KMS-11 (cell line): ENCODE results near the gene DNAH10.

Source experiments
- H2AFZ ChIP-seq: fragments of 200-600 bp; sonication (generic); 2 replicates; pipeline ENCODE4 v1.6.1; 2016; ENCODE audit warnings: antibody characterized with exemption, mixed run types, low read depth
- H3K27ac ChIP-seq: fragments of 200-600 bp; sonication (generic); 2 replicates; pipeline ENCODE4 v1.6.1; 2016; ENCODE audit warnings: mild to moderate bottlenecking, mixed run types
- H3K27me3 ChIP-seq: fragments of 200-600 bp; sonication (generic); 2 replicates; pipeline ENCODE4 v1.6.1; 2017; ENCODE audit warnings: mild to moderate bottlenecking, low read depth, mixed run types, moderate library complexity; ENCODE audit not compliant: insufficient read depth
- H3K36me3 ChIP-seq: fragments of 200-600 bp; sonication (generic); 2 replicates; pipeline ENCODE4 v1.6.1; 2017; ENCODE audit warnings: mild to moderate bottlenecking, mixed run types; ENCODE audit not compliant: insufficient read depth
- H3K4me1 ChIP-seq: fragments of 200-600 bp; sonication (generic); 2 replicates; pipeline ENCODE4 v1.6.1; 2016; ENCODE audit warnings: mild to moderate bottlenecking, low read depth, mixed run types; ENCODE audit not compliant: poor library complexity, severe bottlenecking
- H3K4me2 ChIP-seq: fragments of 200-600 bp; sonication (generic); 2 replicates; pipeline ENCODE4 v1.7.0; 2016; ENCODE audit warnings: mild to moderate bottlenecking, mixed run types
- H3K4me3 ChIP-seq: fragments of 200-600 bp; sonication (generic); IDR thresholded peaks from 2 replicates; pipeline ENCODE4 v1.6.1; 2017; ENCODE audit warnings: low read depth, low read length, mixed read lengths; ENCODE audit not compliant: insufficient read depth
- H3K79me2 ChIP-seq: fragments of 200-600 bp; sonication (generic); 2 replicates; pipeline ENCODE4 v1.6.1; 2016; ENCODE audit warnings: low read depth, mixed run types; ENCODE audit not compliant: insufficient read depth
- H3K9ac ChIP-seq: fragments of 200-600 bp; sonication (generic); 2 replicates; pipeline ENCODE4 v1.6.1; 2016; ENCODE audit warnings: mild to moderate bottlenecking, mixed run types
- H4K20me1 ChIP-seq: fragments of 200-600 bp; sonication (generic); 2 replicates; pipeline ENCODE4 v1.6.1; 2016; ENCODE audit warnings: mild to moderate bottlenecking, mixed run types; ENCODE audit not compliant: insufficient read depth
- TF ChIP-seq, protein P1 (sequence below): fragments of 200-600 bp; sonication (generic); conservative IDR thresholded peaks from 2 replicates; pipeline ENCODE4 v1.6.1; 2017; ENCODE audit warnings: low read depth, mild to moderate bottlenecking, antibody characterized with exemption, low read length, moderate library complexity, mixed read lengths

Gene DNAH10

DNA sequence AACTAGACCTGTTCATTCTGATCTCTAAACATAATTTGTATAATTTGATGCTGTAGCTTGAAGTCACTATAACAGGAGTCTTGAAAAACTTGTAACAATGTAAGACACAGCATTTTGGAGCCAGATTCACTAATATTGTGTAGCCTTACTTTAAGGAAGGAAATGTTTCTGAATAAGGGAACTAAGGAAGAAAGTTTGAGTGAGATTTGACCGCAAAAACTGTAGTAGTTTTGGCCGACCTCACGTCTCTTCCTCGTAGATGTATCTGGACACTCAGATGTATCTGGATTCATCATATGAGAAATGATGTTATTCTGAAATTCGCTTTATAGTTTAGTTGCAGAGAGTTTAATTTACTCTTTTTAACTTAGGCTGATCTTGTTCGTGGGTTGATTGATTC, 13.9 kb upstream of the DNAH10 start:
- Histone ChIP-seq H3K4me3 (no peak overlapping the region), H3K27me3 (no peaks in the 10 kb centered on the region), H3K4me2 (no peak overlapping the region), H4K20me1 (no peaks in the 10 kb centered on the region), H3K27ac (no peak overlapping the region), H3K79me2 (no peaks in the 10 kb centered on the region), H3K4me1 (no peaks in the 10 kb centered on the region), H2AFZ (no peak overlapping the region), H3K9ac (no peak overlapping the region), H3K36me3 (no peaks in the 10 kb centered on the region)
- TF ChIP-seq, protein P1, sequence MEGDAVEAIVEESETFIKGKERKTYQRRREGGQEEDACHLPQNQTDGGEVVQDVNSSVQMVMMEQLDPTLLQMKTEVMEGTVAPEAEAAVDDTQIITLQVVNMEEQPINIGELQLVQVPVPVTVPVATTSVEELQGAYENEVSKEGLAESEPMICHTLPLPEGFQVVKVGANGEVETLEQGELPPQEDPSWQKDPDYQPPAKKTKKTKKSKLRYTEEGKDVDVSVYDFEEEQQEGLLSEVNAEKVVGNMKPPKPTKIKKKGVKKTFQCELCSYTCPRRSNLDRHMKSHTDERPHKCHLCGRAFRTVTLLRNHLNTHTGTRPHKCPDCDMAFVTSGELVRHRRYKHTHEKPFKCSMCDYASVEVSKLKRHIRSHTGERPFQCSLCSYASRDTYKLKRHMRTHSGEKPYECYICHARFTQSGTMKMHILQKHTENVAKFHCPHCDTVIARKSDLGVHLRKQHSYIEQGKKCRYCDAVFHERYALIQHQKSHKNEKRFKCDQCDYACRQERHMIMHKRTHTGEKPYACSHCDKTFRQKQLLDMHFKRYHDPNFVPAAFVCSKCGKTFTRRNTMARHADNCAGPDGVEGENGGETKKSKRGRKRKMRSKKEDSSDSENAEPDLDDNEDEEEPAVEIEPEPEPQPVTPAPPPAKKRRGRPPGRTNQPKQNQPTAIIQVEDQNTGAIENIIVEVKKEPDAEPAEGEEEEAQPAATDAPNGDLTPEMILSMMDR, result no peak

GRCh38 chr12:123748661-123749060, 13.4 kb upstream of the DNAH10 start:
- TF ChIP-seq, protein P1, result no peak
- no peaks in the 10 kb centered on the region for H3K27me3 ChIP-seq
- no peaks in the 10 kb centered on the region for H3K4me1 ChIP-seq
- no peaks in the 10 kb centered on the region for H3K36me3 ChIP-seq
- no peak overlapping the region for H3K4me2 ChIP-seq
- no peak overlapping the region for H3K4me3 ChIP-seq
- no peak overlapping the region for H3K9ac ChIP-seq
- no peaks in the 10 kb centered on the region for H3K79me2 ChIP-seq
- H2AFZ ChIP-seq, result no peak overlapping the region
- no peak overlapping the region for H3K27ac ChIP-seq
- no peaks in the 10 kb centered on the region for H4K20me1 ChIP-seq

GRCh38 chr12:123749355-123749754, 12.7 kb upstream of the DNAH10 start:
- Histone ChIP-seq H3K79me2 (no peaks in the 10 kb centered on the region), H3K27me3 (no peaks in the 10 kb centered on the region), H3K4me3 (no peak overlapping the region), H4K20me1 (no peaks in the 10 kb centered on the region), H3K4me2 (no peak overlapping the region), H3K27ac (no peak overlapping the region), H3K4me1 (no peaks in the 10 kb centered on the region), H3K9ac (no peak overlapping the region), H2AFZ (no peak overlapping the region), H3K36me3 (no peaks in the 10 kb centered on the region)
- TF ChIP-seq, protein P1, result no peak

DNA sequence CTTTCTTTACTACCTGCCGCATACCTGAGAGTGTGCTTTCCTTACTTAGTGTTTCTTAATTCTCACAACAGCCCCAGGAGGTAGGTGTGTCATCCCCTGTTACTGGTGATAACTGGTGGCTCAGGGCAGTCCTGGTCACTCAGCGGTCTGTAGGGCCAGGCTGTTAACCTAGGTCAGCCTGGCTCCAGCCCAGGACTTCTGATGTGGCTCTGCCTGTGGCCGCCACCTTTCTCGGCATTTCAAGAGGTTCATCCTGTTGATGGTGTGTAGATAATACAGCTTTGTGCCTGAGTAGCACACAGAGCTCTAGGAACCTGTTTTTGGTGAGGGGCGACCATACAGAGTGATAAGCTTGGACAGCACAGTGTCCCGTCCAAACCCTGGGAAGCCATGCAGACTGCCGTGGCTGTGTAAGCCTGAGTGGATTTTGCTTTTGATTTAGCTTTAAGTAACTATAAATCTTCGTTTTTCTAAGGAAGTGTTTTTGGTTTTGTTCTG, 11.9 kb upstream of the DNAH10 start:
- H2AFZ ChIP-seq, result no peak overlapping the region
- TF ChIP-seq, protein P1, result no peak
- no peaks in the 10 kb centered on the region for H3K36me3 ChIP-seq

More for the DNA sequence above, 11.9 kb upstream of the DNAH10 start:
- no peak overlapping the region for H3K27ac ChIP-seq
- no peaks in the 10 kb centered on the region for H3K79me2 ChIP-seq
- no peak overlapping the region for H3K9ac ChIP-seq
- H3K4me1 ChIP-seq, result no peaks in the 10 kb centered on the region
- no peak overlapping the region for H3K4me3 ChIP-seq
- no peaks in the 10 kb centered on the region for H4K20me1 ChIP-seq
- no peak overlapping the region for H3K4me2 ChIP-seq
- H3K27me3 ChIP-seq, result no peaks in the 10 kb centered on the region
